SH-SY5Y (cell line): Measurements from ENCODE around the gene ANKRD52.

Source experiments
- GATA2 ChIP-seq: IDR thresholded peaks from 2 replicates; pipeline ENCODE4 v1.6.1; 2011; ENCODE audit warnings: mild to moderate bottlenecking, low read depth, low read length
- GATA3 ChIP-seq: IDR thresholded peaks from 2 replicates; pipeline ENCODE4 v1.6.1; 2011; ENCODE audit warnings: low read depth, mild to moderate bottlenecking, low read length, moderate library complexity

ANKRD52 gene

GRCh38 chr12:56258068-56258819 lies at the start of gene ANKRD52:
TSS of gene ANKRD52 (minus strand) at chr12:56258384. CDS start at chr12:56258269, 115 bp downstream.
- TF ChIP-seq GATA2 (no peak), GATA3 (no peak)

DNA sequence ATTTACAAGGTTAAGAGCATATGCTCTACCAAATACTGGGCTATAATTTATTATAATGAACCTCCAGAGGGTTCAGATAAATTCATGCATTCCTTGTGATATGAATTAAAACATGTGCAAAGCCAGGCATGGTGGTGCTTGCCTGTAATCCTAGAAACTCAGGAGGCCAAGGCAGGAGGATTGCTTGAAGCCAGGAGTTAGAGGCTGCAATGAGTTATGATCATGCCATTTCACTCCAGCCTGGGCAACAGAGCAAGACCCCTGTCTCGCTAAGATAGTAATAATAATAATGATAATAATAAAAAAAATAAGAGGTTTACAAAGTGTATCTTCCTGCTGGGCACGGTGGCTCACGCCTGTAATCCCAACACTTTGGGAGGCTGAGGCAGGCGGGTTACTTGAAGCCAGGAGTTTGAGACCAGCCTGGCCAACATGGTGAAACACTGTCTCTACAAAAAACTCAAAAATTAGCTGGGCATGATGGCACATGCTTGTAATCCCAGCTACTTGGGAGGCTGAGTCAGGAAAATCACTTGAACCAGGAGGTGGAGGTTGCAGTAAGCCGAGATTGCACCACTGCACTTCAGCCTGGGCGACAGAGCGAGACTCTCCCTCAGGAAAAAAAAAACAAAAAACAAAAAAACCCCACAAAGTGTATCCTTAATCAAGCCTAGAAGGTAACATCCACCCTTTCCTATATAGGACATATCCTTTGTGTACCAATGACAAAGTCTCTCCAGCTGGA lies 49.2 kb upstream of the ANKRD52 start:
- no peak for TF ChIP-seq GATA3
- no peak for TF ChIP-seq GATA2

- TF ChIP-seq GATA2 (no peak), GATA3 (no peak)
These were observed 46.8 kb upstream of the ANKRD52 start for GRCh38 chr12:56304872-56305590.

GRCh38 chr12:56304276-56304675 lies 46.1 kb upstream of the ANKRD52 start:
- no peak for TF ChIP-seq GATA3
- no peak for TF ChIP-seq GATA2

DNA sequence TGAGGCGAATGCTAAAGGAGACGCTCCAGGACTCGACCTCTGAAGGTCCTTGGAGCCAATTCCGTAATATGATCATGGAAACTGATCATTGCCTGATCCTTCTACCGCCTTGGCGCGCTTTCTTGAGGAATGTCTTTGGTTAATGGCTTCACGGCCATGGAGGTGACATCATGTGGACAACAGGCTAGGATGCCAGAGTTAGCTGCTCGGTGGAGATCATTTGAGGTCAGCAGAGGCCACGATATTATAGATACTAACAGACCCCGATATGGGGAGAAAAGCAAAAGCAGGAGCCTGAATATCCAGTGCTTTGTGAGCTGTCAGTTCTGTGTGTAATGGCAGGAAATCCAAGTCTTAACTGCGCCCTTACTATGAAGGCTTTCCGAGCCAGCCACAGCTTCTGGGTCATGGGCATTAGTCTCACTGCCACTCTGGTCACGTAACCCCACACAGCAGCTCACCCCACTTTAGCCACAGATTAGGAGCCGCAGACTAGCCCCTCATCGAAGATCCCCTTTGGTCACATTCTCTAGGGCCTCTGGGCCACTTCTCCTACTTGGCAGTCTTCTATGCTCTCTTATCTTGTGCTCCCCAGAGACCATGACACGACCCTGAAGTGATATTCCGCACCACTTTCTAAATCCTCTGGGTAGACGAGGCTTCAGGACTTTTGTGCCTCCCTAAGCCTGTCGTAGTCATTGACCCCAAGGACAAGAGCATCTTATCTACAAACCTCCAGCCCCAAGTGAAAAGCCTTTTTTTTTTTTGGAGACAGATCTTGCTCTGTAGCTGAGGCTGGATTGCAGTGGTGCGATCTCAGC lies 42.7 kb upstream of the ANKRD52 start:
- TF ChIP-seq GATA2, result no peak
- TF ChIP-seq GATA3, result no peak

DNA sequence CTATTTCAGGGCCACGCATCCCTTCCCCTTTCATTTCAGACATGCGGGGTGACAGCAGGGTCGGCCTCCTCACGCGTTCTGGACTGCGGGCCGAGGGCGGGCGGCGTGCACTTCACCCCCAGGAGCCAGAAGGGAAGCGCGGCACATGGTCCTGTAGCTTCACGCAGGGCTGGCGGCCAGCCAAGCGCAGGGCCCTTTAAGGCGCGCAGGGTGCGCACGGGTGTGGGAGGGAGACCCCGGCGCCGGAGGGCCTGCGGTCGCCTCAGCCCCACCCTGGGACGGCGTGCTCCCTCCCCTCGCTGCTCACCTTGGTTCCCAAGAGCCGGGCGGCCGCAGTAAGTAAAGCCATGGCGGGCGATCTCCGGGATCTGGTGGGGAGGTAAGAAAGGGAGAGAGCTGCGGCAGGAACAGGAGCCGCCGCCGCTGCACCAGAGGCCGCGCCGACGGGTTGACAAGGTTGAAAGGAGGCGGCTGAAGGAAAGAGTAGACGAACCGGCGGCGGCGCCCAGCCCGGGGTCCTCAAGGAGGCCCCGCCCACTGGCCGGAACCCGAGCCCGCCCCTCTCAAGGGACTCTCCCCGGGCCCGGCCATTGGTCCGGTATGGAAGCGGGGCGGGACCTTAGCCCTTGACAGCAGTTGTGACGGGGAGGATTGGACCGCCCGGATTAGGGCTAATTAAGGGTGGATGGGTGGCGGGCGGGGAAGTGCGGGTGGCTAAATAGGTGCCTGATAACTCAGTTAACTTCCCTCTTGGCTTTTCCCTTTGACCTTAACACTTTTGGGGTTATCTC lies 41.9 kb upstream of the ANKRD52 start, which contains the start of gene CS:
TSS of gene CS (minus strand) at position 478 of the 791 bp plus-strand sequence. CDS start at position 349, 129 bp downstream.
- no peak for TF ChIP-seq GATA2
- no peak for TF ChIP-seq GATA3

- TF ChIP-seq GATA3 (no peak), GATA2 (no peak)
These were observed 41.2 kb upstream of the ANKRD52 start for GRCh38 chr12:56299308-56299852.

DNA sequence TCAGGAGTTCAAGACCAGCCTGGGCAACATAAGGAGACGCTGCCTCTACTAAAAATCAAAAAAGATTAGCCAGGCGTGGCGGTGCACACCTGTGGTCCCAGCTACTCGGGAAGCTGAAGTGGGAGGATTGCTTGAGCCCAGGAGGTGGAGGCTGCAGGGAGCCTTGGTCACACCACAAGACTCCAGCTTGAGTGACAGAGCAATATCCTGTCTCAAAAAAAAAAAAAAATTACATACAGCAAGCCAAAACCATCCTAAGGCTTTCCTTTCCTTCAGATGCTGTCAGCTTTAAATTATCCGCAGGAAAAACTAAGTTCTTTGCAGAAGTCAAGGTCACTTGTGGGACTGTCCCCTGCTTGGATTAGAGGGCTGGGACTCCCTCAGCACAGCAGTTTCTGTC lies 40.6 kb upstream of the ANKRD52 start:
- TF ChIP-seq GATA3, result no peak
- TF ChIP-seq GATA2, result no peak

- TF ChIP-seq GATA3 (no peak), GATA2 (no peak)
These were observed 39.2 kb upstream of the ANKRD52 start for GRCh38 chr12:56297400-56297799.

- TF ChIP-seq GATA3, result no peak
- TF ChIP-seq GATA2, result no peak
These were observed 38.1 kb upstream of the ANKRD52 start for GRCh38 chr12:56296295-56296694.

GRCh38 chr12:56293795-56294194 lies 35.6 kb upstream of the ANKRD52 start:
- no peak for TF ChIP-seq GATA3

DNA sequence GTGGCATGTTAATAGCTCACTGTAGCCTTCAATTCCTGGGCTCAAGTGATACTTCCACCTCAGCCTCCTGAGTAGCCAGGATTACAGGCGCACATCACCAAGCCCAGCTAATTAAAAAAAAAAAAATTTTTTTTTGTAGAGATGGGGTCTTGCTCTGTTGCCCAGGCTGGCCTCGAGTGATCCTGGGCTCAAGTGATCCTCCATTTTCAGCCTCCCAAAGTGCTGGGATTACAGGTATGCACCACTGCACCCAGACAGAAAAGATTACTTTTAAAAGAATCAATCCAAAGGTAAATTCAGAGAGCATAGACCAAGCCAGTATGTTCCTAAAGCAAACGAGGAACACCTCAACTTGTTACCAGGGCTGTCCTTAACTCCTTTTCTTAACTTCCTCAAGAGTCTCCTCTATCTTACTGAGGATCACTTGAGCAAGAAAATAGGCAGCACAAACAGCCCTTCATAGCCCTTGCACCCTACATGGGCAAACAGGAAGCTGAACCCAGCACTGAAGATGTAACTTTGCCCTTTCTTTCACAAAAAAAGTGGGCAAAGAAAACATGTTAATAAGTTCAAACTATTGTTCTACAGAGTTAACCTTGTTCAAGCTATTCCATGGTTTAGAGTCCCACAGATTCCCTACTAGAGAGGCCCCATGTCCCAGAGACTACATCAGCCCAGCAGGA lies 30.7 kb upstream of the ANKRD52 start:
- TF ChIP-seq GATA2 (no peak), GATA3 (no peak)
